Liver (tissue), 9 donors: ENCODE results near the gene ATP6V0D1. TPM values are rescaled to one million over a fixed set of nuclear protein-coding genes. Genes with fewer than 3 reads are reported as not detected.

Source experiments
- DNase-seq: peaks from one replicate; pipeline ENCODE4 v3.0.0-alpha.2; 2017; ENCODE audit warnings: low spot score
- H3K27ac ChIP-seq, 2 donors: one replicate each; pipeline ENCODE4 v1.7.0; 2013; ENCODE audit warnings: inconsistent platforms in 2 of 2, low read length in 2 of 2, control low read depth in 1 of 2, low read depth in 1 of 2, mild to moderate bottlenecking in 1 of 2
- H3K27me3 ChIP-seq, 4 donors: one replicate each; pipeline versions ENCODE4 v1.6.1 to v1.7.0; 2013; ENCODE audit warnings: low read length in 3 of 4, inconsistent platforms in 1 of 4, mild to moderate bottlenecking in 1 of 4, moderate library complexity in 1 of 4; ENCODE audit not compliant: control insufficient read depth in 4 of 4, insufficient read depth in 4 of 4
- H3K36me3 ChIP-seq, 4 donors: one replicate each; pipeline versions ENCODE4 v1.6.1 to v1.7.0; 2013; ENCODE audit warnings: low read length in 3 of 4, mild to moderate bottlenecking in 3 of 4, low read depth in 1 of 4, moderate library complexity in 1 of 4; ENCODE audit not compliant: control insufficient read depth in 4 of 4, insufficient read depth in 3 of 4
- H3K4me1 ChIP-seq, 4 donors: one replicate each; pipeline versions ENCODE4 v1.6.1 to v1.7.0; 2013; ENCODE audit warnings: low read length in 3 of 4, mild to moderate bottlenecking in 3 of 4, moderate library complexity in 1 of 4; ENCODE audit not compliant: control insufficient read depth in 4 of 4, insufficient read depth in 4 of 4
- H3K4me3 ChIP-seq, 3 donors: one replicate each; pipeline versions ENCODE4 v1.6.1 to v1.7.0; 2013; ENCODE audit warnings: low read length in 3 of 3, control low read depth in 1 of 3, low read depth in 1 of 3, mild to moderate bottlenecking in 1 of 3
- H3K9ac ChIP-seq, 2 donors: one replicate each; pipeline ENCODE4 v1.7.0; 2013; ENCODE audit warnings: low read length in 2 of 2, mild to moderate bottlenecking in 2 of 2, moderate library complexity in 2 of 2, control low read depth in 1 of 2, low read depth in 1 of 2
- H3K9me3 ChIP-seq, 4 donors: one replicate each; pipeline versions ENCODE4 v1.6.1 to v1.7.0; 2013; ENCODE audit warnings: low read length in 3 of 4; ENCODE audit not compliant: control insufficient read depth in 4 of 4
- CTCF ChIP-seq: fragments of 150-350 bp; IDR thresholded peaks from 2 replicates; pipeline ENCODE4 v1.5.1; 2017; ENCODE audit warnings: improper control_type of control experiment, low read depth, low read length; ENCODE audit not compliant: missing input control
- EGR1 ChIP-seq, 2 donors: IDR thresholded peaks; 2 replicates each; pipeline ENCODE4 v1.6.1; 2016 to 2018; ENCODE audit warnings: antibody characterized with exemption in 2 of 2, low read depth in 2 of 2
- FOXA1 ChIP-seq: IDR thresholded peaks from 2 replicates; pipeline ENCODE4 v1.6.1; 2016; ENCODE audit warnings: antibody characterized with exemption
- GABPA ChIP-seq, 2 donors: IDR thresholded peaks in 1 of 2; conservative IDR thresholded peaks in 1 of 2; 2 replicates each; pipeline ENCODE4 v1.6.1; 2016; ENCODE audit warnings: antibody characterized with exemption in 2 of 2, mild to moderate bottlenecking in 1 of 2, moderate library complexity in 1 of 2
- HNF4A ChIP-seq, 2 donors: conservative IDR thresholded peaks; 2 replicates each; pipeline ENCODE4 v1.6.1; 2016; ENCODE audit warnings: antibody characterized with exemption in 2 of 2, mild to moderate bottlenecking in 2 of 2
- HNF4G ChIP-seq: IDR thresholded peaks from 2 replicates; pipeline ENCODE4 v1.6.1; 2016; ENCODE audit warnings: antibody characterized with exemption
- JUND ChIP-seq, 2 donors: IDR thresholded peaks; 2 replicates each; pipeline ENCODE4 v1.6.1; 2016; ENCODE audit warnings: antibody characterized with exemption in 2 of 2
- MAX ChIP-seq: IDR thresholded peaks from 2 replicates; pipeline ENCODE4 v1.6.1; 2016; ENCODE audit warnings: antibody characterized with exemption
- NR2F2 ChIP-seq: IDR thresholded peaks from 2 replicates; pipeline ENCODE4 v1.6.1; 2016; ENCODE audit warnings: antibody characterized with exemption
- RAD21 ChIP-seq, 2 donors: IDR thresholded peaks; 2 replicates each; pipeline ENCODE4 v1.6.1; 2016; ENCODE audit warnings: antibody characterized with exemption in 2 of 2, mild to moderate bottlenecking in 2 of 2
- REST ChIP-seq: IDR thresholded peaks from 2 replicates; pipeline ENCODE4 v1.6.1; 2016; ENCODE audit warnings: antibody characterized with exemption, mild to moderate bottlenecking
- RXRA ChIP-seq, 2 donors: IDR thresholded peaks; 2 replicates each; pipeline ENCODE4 v1.6.1; 2017 to 2018; ENCODE audit warnings: antibody characterized with exemption in 2 of 2, mild to moderate bottlenecking in 1 of 2
- TAF1 ChIP-seq: conservative IDR thresholded peaks from 2 replicates; pipeline ENCODE4 v1.6.1; 2016; ENCODE audit warnings: antibody characterized with exemption, mild to moderate bottlenecking
- ZBTB33 ChIP-seq: IDR thresholded peaks from 2 replicates; pipeline ENCODE4 v1.6.1; 2016; ENCODE audit warnings: antibody characterized with exemption
- WGBS: extraction: QIAGEN DNeasy Blood & Tissue Kit; methylation state at CpG from one replicate; pipeline ENCODE4 v1.1.7; 2013; 5-methylcytosine and 5-hydroxymethylcytosine counted together
- polyA plus RNA-seq, 2 donors: library from polyadenylated mRNA; stranded (reverse) in 1 of 2; unstranded in 1 of 2; fragments of 200-250 nt in 1 of 2; fragments of >200 nt in 1 of 2; fragmentation: Nextera tagmentation in 1 of 2; extraction: Ambion mirVana in 1 of 2; gene quantifications; one replicate each; pipeline versions ENCODE4 v1.2.1 to v1.2.3, GENCODE V29; 2013 to 2015
- total RNA-seq, 2 donors: library from RNA; depleted of rRNA; stranded (reverse); fragments of >200 nt; gene quantifications; one replicate each; pipeline ENCODE4 v1.2.3, GENCODE V29; 2014
- donor health status: healthy.
- donor health status: healthy.
- donor health status: healthy.
- donor health status: healthy.
- donor health status: healthy.

ATP6V0D1 gene
- total and polyA plus RNA-seq, 4 donors = 47.6 to 80.2 (median 66.6) TPM

- Histone ChIP-seq H3K27me3 (no peaks in the 10 kb centered on the region), H3K27ac (no peak overlapping the region), H3K36me3 (no peaks in the 10 kb centered on the region), H3K4me3 (no peak overlapping the region), H3K4me1 (no peaks in the 10 kb centered on the region), H3K9me3 (no peaks in the 10 kb centered on the region), H3K9ac (no peak overlapping the region)
- no peak for TF ChIP-seq EGR1 (IDR thresholded peaks at IDR 0.05; ENCODE audit: low read depth in 2 of 2)
- no peak for TF ChIP-seq HNF4G
- no peak for TF ChIP-seq RXRA (IDR thresholded peaks at IDR 0.05)
- no peak for TF ChIP-seq JUND (IDR thresholded peaks at IDR 0.05)
- TF ChIP-seq MAX = no peak
- no peak for TF ChIP-seq HNF4A (conservative IDR thresholded peaks at IDR 0.05)
- no peak for TF ChIP-seq TAF1
- no peak for TF ChIP-seq REST
- TF ChIP-seq FOXA1 = no peak
- no peak for TF ChIP-seq RAD21 (IDR thresholded peaks at IDR 0.05)
- TF ChIP-seq ZBTB33 = no peak
- no peak for TF ChIP-seq CTCF
- no peak for TF ChIP-seq NR2F2
- WGBS = 83% methylated on average over 6 of the region's 6 CpGs
- no peak for DNase-seq
Observed at GRCh38 chr16:67407788-67408452, 73.0 kb downstream of the ATP6V0D1 start.

GRCh38 chr16:67407176-67407787 is 73.7 kb downstream of the ATP6V0D1 start:
- 92% methylated on average over 7 of the region's 7 CpGs for WGBS
- Histone ChIP-seq H3K4me3 (no peak overlapping the region), H3K9me3 (no peaks in the 10 kb centered on the region), H3K4me1 (no peaks in the 10 kb centered on the region), H3K36me3 (no peaks in the 10 kb centered on the region), H3K9ac (no peak overlapping the region), H3K27me3 (no peaks in the 10 kb centered on the region), H3K27ac (no peak overlapping the region)
- DNase-seq = no peak
- TF ChIP-seq GABPA (IDR thresholded peaks at IDR 0.05 in 1 of 2, conservative IDR thresholded peaks at IDR 0.05 in 1 of 2) = no peak
- no peak for TF ChIP-seq HNF4G
- no peak for TF ChIP-seq HNF4A (conservative IDR thresholded peaks at IDR 0.05)
